B cell (primary cell): Measurements from ENCODE around the gene CHAF1A. TPM values are rescaled to one million over a fixed set of nuclear protein-coding genes. Genes with fewer than 3 reads are reported as not detected.
A peak's percentile ranks its signal among the peaks of the same experiment; 100 is the strongest.

Experiments
- ATAC-seq: fragments of 200-7000 bp; cut with Tn5 transposase; one replicate; pipeline ENCODE4 v1.10.0; 2021; ENCODE audit warnings: low read depth, mild to moderate bottlenecking, moderate number of reproducible peaks, moderate library complexity
- CTCF ChIA-PET: fragments of 350-600 bp; sonication (Branson Sonifier 250); formaldehyde crosslinking; loops from one replicate; lab custom pipeline; 2021; ENCODE audit warnings: antibody characterized with exemption, inconsistent platforms; lab: Charles Lee
- POLR2A ChIA-PET: fragments of 350-600 bp; sonication (Branson Sonifier 250); formaldehyde crosslinking; loops from one replicate; lab custom pipeline; 2021; ENCODE audit warnings: antibody characterized with exemption; lab: Charles Lee
- DNase-seq: peaks from one replicate; pipeline ENCODE4 v3.0.0; 2013
- H2AFZ ChIP-seq: 2 replicates; pipeline ENCODE4 v1.6.1; 2012; ENCODE audit warnings: mild to moderate bottlenecking, low read depth, low read length; ENCODE audit not compliant: insufficient read depth, poor library complexity, severe bottlenecking
- H3K27ac ChIP-seq, 2 donors: 1 replicate in 1 of 2; 2 replicates in 1 of 2; pipeline ENCODE4 v1.5.1; 2012 to 2013; ENCODE audit warnings: low read length in 2 of 2, mild to moderate bottlenecking in 2 of 2, moderate library complexity in 1 of 2
- H3K27me3 ChIP-seq, 4 experiments: fragments of 200-600 bp in 1 of 4; sonication (generic) in 1 of 4; replicated peaks in 1 of 4; 1 replicate in 2 of 4; 2 replicates in 2 of 4; pipeline versions ENCODE4 v1.6.1 to v1.7.0; 2013 to 2016; ENCODE audit warnings: low read length in 3 of 4, mild to moderate bottlenecking in 2 of 4, mixed read lengths in 1 of 4, moderate library complexity in 1 of 4; ENCODE audit not compliant: insufficient read depth in 4 of 4, control insufficient read depth in 3 of 4; ENCODE audit errors: control extremely low read depth in 1 of 4
- H3K36me3 ChIP-seq, 2 experiments: replicated peaks in 1 of 2; 1 replicate in 1 of 2; 2 replicates in 1 of 2; pipeline versions ENCODE4 v1.6.1 to v1.7.1; 2013; ENCODE audit warnings: low read length in 1 of 2; ENCODE audit not compliant: insufficient read depth in 2 of 2, control insufficient read depth in 1 of 2; ENCODE audit errors: control extremely low read depth in 1 of 2, extremely low read depth in 1 of 2
- H3K4me1 ChIP-seq, 2 donors: fragments of 200-600 bp in 1 of 2; sonication (generic) in 1 of 2; 1 replicate in 1 of 2; 2 replicates in 1 of 2; pipeline versions ENCODE4 v1.5.1 to v1.6.1; 2013 to 2017; ENCODE audit warnings: low read length in 2 of 2; ENCODE audit not compliant: control insufficient read depth in 2 of 2, insufficient read depth in 2 of 2
- H3K4me2 ChIP-seq: replicated peaks from 2 replicates; pipeline ENCODE3; 2012; ENCODE audit warnings: mild to moderate bottlenecking, low read depth, low read length; ENCODE audit not compliant: poor library complexity, severe bottlenecking
- H3K4me3 ChIP-seq, 5 experiments: fragments of 200-600 bp in 1 of 5; sonication (generic) in 1 of 5; 1 replicate in 3 of 5; 2 replicates in 2 of 5; pipeline versions ENCODE4 v1.5.1 to v1.7.0; 2011 to 2016; ENCODE audit warnings: low read length in 4 of 5, mild to moderate bottlenecking in 4 of 5, low read depth in 2 of 5, control low read depth in 1 of 5, moderate library complexity in 1 of 5; ENCODE audit not compliant: insufficient read depth in 1 of 5; ENCODE audit errors: control extremely low read depth in 1 of 5, extremely low read depth in 1 of 5
- H3K79me2 ChIP-seq: fragments of 200-600 bp; sonication (generic); one replicate; pipeline ENCODE4 v1.6.0; 2016; ENCODE audit warnings: low read length; ENCODE audit not compliant: control insufficient read depth, insufficient read depth
- H3K9ac ChIP-seq: fragments of 200-600 bp; sonication (generic); 2 replicates; pipeline ENCODE4 v1.6.1; 2017; ENCODE audit warnings: mild to moderate bottlenecking, low read length, moderate library complexity
- H3K9me3 ChIP-seq, 3 donors: one replicate each; pipeline versions ENCODE4 v1.6.1 to v1.7.1; 2013; ENCODE audit warnings: low read length in 2 of 3; ENCODE audit not compliant: control insufficient read depth in 2 of 3, insufficient read depth in 1 of 3; ENCODE audit errors: control extremely low read depth in 1 of 3
- H4K20me1 ChIP-seq: 2 replicates; pipeline ENCODE4 v1.6.0; 2012; ENCODE audit warnings: mild to moderate bottlenecking, low read length; ENCODE audit not compliant: insufficient read depth, control insufficient read depth, poor library complexity, severe bottlenecking
- H3K27ac Mint-ChIP-seq: one replicate; pipeline ENCODE4 v1.8.0; 2021; ENCODE audit warnings: mixed read lengths
- H3K27me3 Mint-ChIP-seq: one replicate; pipeline ENCODE4 v1.8.0; 2021; ENCODE audit warnings: mixed read lengths
- H3K4me1 Mint-ChIP-seq: one replicate; pipeline ENCODE4 v1.8.0; 2021; ENCODE audit warnings: mixed read lengths
- H3K4me3 Mint-ChIP-seq: one replicate; pipeline ENCODE4 v1.8.0; 2021; ENCODE audit warnings: mixed read lengths
- H3K9me3 Mint-ChIP-seq: one replicate; pipeline ENCODE4 v1.8.0; 2022; ENCODE audit warnings: mixed read lengths; ENCODE audit not compliant: insufficient read depth
- CTCF ChIP-seq: fragments of 200-600 bp; IDR thresholded peaks from one replicate; pipeline ENCODE4 v1.8.0; 2022; ENCODE audit warnings: antibody characterized with exemption, mild to moderate bottlenecking
- EZH2 ChIP-seq: IDR thresholded peaks from 2 replicates; pipeline ENCODE4 v1.6.1; 2012; ENCODE audit warnings: borderline replicate concordance, low read depth, mild to moderate bottlenecking, moderate library complexity, low read length; ENCODE audit not compliant: insufficient read depth, poor library complexity, severe bottlenecking
- WGBS: methylation state at CpG from one replicate; pipeline ENCODE4 v1.1.5; 2013; ENCODE audit warnings: missing lambda C conversion rate; ENCODE audit not compliant: insufficient coverage; 5-methylcytosine and 5-hydroxymethylcytosine counted together
- intact Hi-C: fragments of 100-400 bp; cut with micrococcal nuclease; formaldehyde crosslinking; loops from one replicate; pipeline ENCODE4 v1.10.0; 2022
- polyA plus RNA-seq: library from polyadenylated mRNA; depleted of rRNA; stranded (reverse); fragments of >200 nt; gene quantifications from 2 replicates; pipeline ENCODE4 v1.2.3, GENCODE V29; 2012
- total RNA-seq, 2 donors: library from RNA; stranded (reverse); fragments of 120-200 nt in 1 of 2; gene quantifications; 1 replicate in 1 of 2; 2 replicates in 1 of 2; pipeline versions ENCODE4 v1.2.3 to v1.2.4, GENCODE V29; 2013 to 2022

CHAF1A gene
- total and polyA plus RNA-seq, 2 donors (not counting 1 experiment from before 2014, with no cell fraction given), result 15.1 to 19.7 TPM

- no peak overlapping the region for H3K27ac Mint-ChIP-seq
- no peak overlapping the region for H3K4me3 ChIP-seq
- H3K36me3 ChIP-seq, result peaks cover 0 to 2% of the 10 kb centered on the region in 2 experiments
- CTCF ChIA-PET, result no interaction called here
- no peak overlapping the region for H3K4me3 Mint-ChIP-seq
- H3K9ac ChIP-seq, result no peak overlapping the region
- peaks cover 28% of the 10 kb centered on the region for H3K4me1 Mint-ChIP-seq
- no peak for DNase-seq
- POLR2A ChIA-PET, result no interaction called here
- WGBS, result 94% methylated on average over 20 of the region's 20 CpGs
- peaks cover 18 to 40% of the 10 kb centered on the region in 2 donors for H3K4me1 ChIP-seq
- no peaks in the 10 kb centered on the region for H3K27me3 Mint-ChIP-seq
- no peaks in the 10 kb centered on the region for H3K9me3 Mint-ChIP-seq
- H3K27ac ChIP-seq, result no peak overlapping the region
- no peaks in the 10 kb centered on the region for H4K20me1 ChIP-seq
- no peaks in the 10 kb centered on the region for H3K27me3 ChIP-seq
- TF ChIP-seq EZH2 (no peak), CTCF (no peak)
- no peak overlapping the region for H3K4me2 ChIP-seq
- H3K79me2 ChIP-seq, result no peaks in the 10 kb centered on the region
- ATAC-seq, result no peak
- intact Hi-C loops, result no loop called here
- H3K9me3 ChIP-seq, result no peaks in the 10 kb centered on the region
- no peak overlapping the region for H2AFZ ChIP-seq
Observed at GRCh38 chr19:4428326-4428975, 26.0 kb downstream of the CHAF1A start.

- POLR2A ChIA-PET, result no interaction called here
- ATAC-seq (no peak), DNase-seq (no peak)
- Histone ChIP-seq H3K79me2 (no peaks in the 10 kb centered on the region), H3K4me3 (no peak overlapping the region), H3K9ac (no peak overlapping the region), H2AFZ (no peak overlapping the region), H3K27me3 (no peaks in the 10 kb centered on the region), H3K36me3 (no peaks in the 10 kb centered on the region), H3K9me3 (no peaks in the 10 kb centered on the region), H3K4me2 (no peak overlapping the region), H4K20me1 (no peaks in the 10 kb centered on the region), H3K27ac (no peak overlapping the region), H3K4me1 (peaks cover 18 to 40% of the 10 kb centered on the region in 2 donors)
- H3K4me1 Mint-ChIP-seq, result peaks cover 28% of the 10 kb centered on the region
- intact Hi-C loops, result no loop called here
- WGBS, result 99% methylated on average over 9 of the region's 16 CpGs
- no peaks in the 10 kb centered on the region for H3K27me3 Mint-ChIP-seq
- no peak for TF ChIP-seq CTCF
- no peak for TF ChIP-seq EZH2
- H3K9me3 Mint-ChIP-seq, result no peaks in the 10 kb centered on the region
- no peak overlapping the region for H3K4me3 Mint-ChIP-seq
- H3K27ac Mint-ChIP-seq, result peak overlapping the region; percentile 61
- CTCF ChIA-PET, result interaction anchor here (1.1 kb wide), 1 partner anchor 15 kb away, joined by 3 read pairs; no protein-coding TSS in a partner anchor
Observed at GRCh38 chr19:4429256-4429655, 26.8 kb downstream of the CHAF1A start.
